ENCODE data around the gene CADM4.

- TF ChIP-seq CTCF (conservative IDR thresholded peaks at IDR 0.05; ENCODE audit: low read depth, low read length) (no peak), EZH2 (IDR thresholded peaks at IDR 0.05; ENCODE audit: borderline replicate concordance, low read depth, low read length, poor library complexity, severe bottlenecking) (no peak)
Observed at GRCh38 chr19:43638995-43639518, 593 bp downstream of the CADM4 start.
